ENCODE data around the gene OR1N1.
A peak's percentile ranks its signal among the peaks of the same experiment; 100 is the strongest.

GRCh38 chr9:122498883-122499288 is 28.2 kb downstream of the OR1N1 start:
- TF ChIP-seq CTCF (IDR thresholded peaks at IDR 0.05; ENCODE audit: low read length) (peak; percentile 78), EZH2 (IDR thresholded peaks at IDR 0.05; ENCODE audit: borderline replicate concordance, low read length) (no peak)
